MCF 10A (cell line): ENCODE data around the gene RABGAP1L. TPM values are rescaled to one million over a fixed set of nuclear protein-coding genes. Genes with fewer than 3 reads are reported as not detected.
"Not testable (repeated sequence)": the region's sequence is repeated elsewhere in the genome, so short reads cannot be mapped to it uniquely, and the experiment has no call there.

Experiments used
- BruUV-seq: library from RNA; stranded (reverse); fragments of 400-500 nt; replicated peaks from 2 replicates; lab custom pipeline; 2021; lab: Mats Ljungman, UMichigan
- CTCF ChIA-PET: fragments of 300-600 bp; sonication (Branson Sonifier 250); formaldehyde crosslinking; extraction: SDS; loops from one replicate; lab custom pipeline; 2021; ENCODE audit warnings: antibody characterized with exemption, inconsistent platforms; lab: Yijun Ruan, JAX
- POLR2A ChIA-PET: fragments of 300-600, 350-650 bp; sonication (Branson Sonifier 250); formaldehyde crosslinking; extraction: SDS; loops from one replicate; lab custom pipeline; 2020; ENCODE audit warnings: antibody characterized with exemption, inconsistent platforms; lab: Yijun Ruan, JAX
- DNase-seq: peaks from one replicate; pipeline ENCODE4 v3.0.0-alpha.2; 2018; ENCODE audit not compliant: unreplicated experiment
- H3K27ac Mint-ChIP-seq: one replicate; pipeline ENCODE4 v1.8.0; 2022; ENCODE audit warnings: mild to moderate bottlenecking, low read depth, mixed read lengths; ENCODE audit not compliant: unreplicated experiment
- H3K27me3 Mint-ChIP-seq: one replicate; pipeline ENCODE4 v1.8.0; 2022; ENCODE audit warnings: mixed read lengths; ENCODE audit not compliant: insufficient read depth, unreplicated experiment
- H3K36me3 Mint-ChIP-seq: one replicate; pipeline ENCODE4 v1.8.0; 2022; ENCODE audit warnings: mild to moderate bottlenecking, moderate library complexity, mixed read lengths; ENCODE audit not compliant: insufficient read depth, unreplicated experiment
- H3K4me1 Mint-ChIP-seq: one replicate; pipeline ENCODE4 v1.8.0; 2022; ENCODE audit warnings: mixed read lengths; ENCODE audit not compliant: insufficient read depth, unreplicated experiment
- H3K4me3 Mint-ChIP-seq: one replicate; pipeline ENCODE4 v1.8.0; 2022; ENCODE audit warnings: mild to moderate bottlenecking, moderate library complexity, mixed read lengths; ENCODE audit not compliant: unreplicated experiment
- H3K9me3 Mint-ChIP-seq: one replicate; pipeline ENCODE4 v1.8.0; 2022; ENCODE audit warnings: mixed read lengths; ENCODE audit not compliant: unreplicated experiment
- CTCF ChIP-seq: fragments of 200-600 bp; IDR thresholded peaks from one replicate; pipeline ENCODE4 v1.8.0; 2022; ENCODE audit warnings: antibody characterized with exemption, mild to moderate bottlenecking; ENCODE audit not compliant: unreplicated experiment
- intact Hi-C: fragments of 100-400 bp; cut with micrococcal nuclease; formaldehyde crosslinking; loops from 2 replicates; pipeline ENCODE4 v1.14.1; 2022
- total RNA-seq: library from RNA; stranded (reverse); gene quantifications from 2 replicates; pipeline ENCODE4 v1.2.3, GENCODE V29; 2022

The RABGAP1L gene
- total RNA-seq, 1 experiment from 2014 or later: 18.2 TPM

GRCh38 chr1:174491606-174492005 lies 332.3 kb downstream of the RABGAP1L start:
- no peak overlapping the region for H3K4me3 Mint-ChIP-seq
- ChIA-PET CTCF (interaction anchor here (0.7 to 1.0 kb wide), 2 partner anchors 17 to 234 kb away, joined by 3 to 4 read pairs; no protein-coding TSS in a partner anchor), POLR2A (no interaction called here)
- no peaks in the 10 kb centered on the region for H3K9me3 Mint-ChIP-seq
- no TSS peak for BruUV-seq
- no peaks in the 10 kb centered on the region for H3K27me3 Mint-ChIP-seq
- H3K4me1 Mint-ChIP-seq: no peaks in the 10 kb centered on the region
- DNase-seq: no peak
- H3K27ac Mint-ChIP-seq: no peak overlapping the region
- no peaks in the 10 kb centered on the region for H3K36me3 Mint-ChIP-seq
- intact Hi-C loops: no loop called here
- TF ChIP-seq CTCF: no peak

- ChIA-PET POLR2A (interaction anchor here (0.7 to 1.0 kb wide), 2 partner anchors 16 to 27 kb away, joined by 3 to 4 read pairs; no protein-coding TSS in a partner anchor), CTCF (interaction anchor here (0.7 to 1.6 kb wide), 7 partner anchors 14 to 422 kb away, joined by 3 to 6 read pairs (median 3); no protein-coding TSS in a partner anchor)
- intact Hi-C loops: no loop called here
- no peaks in the 10 kb centered on the region for H3K27me3 Mint-ChIP-seq
- peaks cover 5% of the 10 kb centered on the region for H3K4me1 Mint-ChIP-seq
- no peak for TF ChIP-seq CTCF
- no peaks in the 10 kb centered on the region for H3K9me3 Mint-ChIP-seq
- no peak overlapping the region for H3K4me3 Mint-ChIP-seq
- DNase-seq: peak; percentile 12
- BruUV-seq: no TSS peak
- peak overlapping the region; percentile 8 for H3K27ac Mint-ChIP-seq
- no peaks in the 10 kb centered on the region for H3K36me3 Mint-ChIP-seq
Measured at GRCh38 chr1:174497478-174497877, 338.2 kb downstream of the RABGAP1L start.

GRCh38 chr1:174516755-174517154 lies 357.4 kb downstream of the RABGAP1L start:
- CTCF ChIA-PET: interaction anchor here (0.6 to 0.7 kb wide), 2 partner anchors 42 to 240 kb away, joined by 3 read pairs; no protein-coding TSS in a partner anchor
- H3K4me1 Mint-ChIP-seq, H3K9me3 Mint-ChIP-seq, POLR2A ChIA-PET, H3K27me3 Mint-ChIP-seq, BruUV-seq, intact Hi-C loops, H3K36me3 Mint-ChIP-seq, H3K4me3 Mint-ChIP-seq, H3K27ac Mint-ChIP-seq, DNase-seq: not testable (repeated sequence)

GRCh38 chr1:174519844-174520243 lies 360.5 kb downstream of the RABGAP1L start:
- no peaks in the 10 kb centered on the region for H3K36me3 Mint-ChIP-seq
- no peak overlapping the region for H3K4me3 Mint-ChIP-seq
- H3K27ac Mint-ChIP-seq: no peak overlapping the region
- H3K27me3 Mint-ChIP-seq: no peaks in the 10 kb centered on the region
- no peaks in the 10 kb centered on the region for H3K4me1 Mint-ChIP-seq
- H3K9me3 Mint-ChIP-seq: peaks cover 8% of the 10 kb centered on the region
- intact Hi-C loops: no loop called here
- ChIA-PET CTCF (interaction anchor here (0.7 kb wide), 1 partner anchor 261 kb away, joined by 5 read pairs; no protein-coding TSS in a partner anchor), POLR2A (no interaction called here)
- no peak for TF ChIP-seq CTCF
- BruUV-seq: no TSS peak
- no peak for DNase-seq
